Effector memory CD4-positive, alpha-beta T cell (primary cell): ENCODE data around the gene KCNQ1OT1.

Experiments
- DNase-seq, 3 donors: peaks; one replicate each; pipeline ENCODE4 v3.0.0-alpha.2; 2020
- H3K27ac ChIP-seq: 2 replicates; pipeline ENCODE4 v1.7.0; 2013; ENCODE audit warnings: mild to moderate bottlenecking, low read length, moderate library complexity; ENCODE audit not compliant: insufficient read depth, poor library complexity, severe bottlenecking
- H3K27me3 ChIP-seq: replicated peaks from 2 replicates; pipeline ENCODE4 v1.7.0; 2013; ENCODE audit warnings: mild to moderate bottlenecking, low read length; ENCODE audit not compliant: insufficient read depth, control insufficient read depth, poor library complexity, severe bottlenecking
- H3K36me3 ChIP-seq: 2 replicates; pipeline ENCODE4 v1.7.0; 2013; ENCODE audit warnings: mild to moderate bottlenecking, low read length, moderate library complexity; ENCODE audit not compliant: control insufficient read depth, insufficient read depth
- H3K4me1 ChIP-seq: 2 replicates; pipeline ENCODE4 v1.7.0; 2013; ENCODE audit warnings: low read length, mild to moderate bottlenecking; ENCODE audit not compliant: control insufficient read depth, insufficient read depth, poor library complexity, severe bottlenecking
- H3K4me3 ChIP-seq: 2 replicates; pipeline ENCODE4 v1.7.0; 2013; ENCODE audit warnings: low read length, low read depth, mild to moderate bottlenecking; ENCODE audit not compliant: insufficient read depth, poor library complexity, severe bottlenecking
- H3K9me3 ChIP-seq: 2 replicates; pipeline ENCODE4 v1.7.0; 2013; ENCODE audit warnings: mild to moderate bottlenecking, low read length, moderate library complexity; ENCODE audit not compliant: control insufficient read depth

KCNQ1OT1 gene

DNA sequence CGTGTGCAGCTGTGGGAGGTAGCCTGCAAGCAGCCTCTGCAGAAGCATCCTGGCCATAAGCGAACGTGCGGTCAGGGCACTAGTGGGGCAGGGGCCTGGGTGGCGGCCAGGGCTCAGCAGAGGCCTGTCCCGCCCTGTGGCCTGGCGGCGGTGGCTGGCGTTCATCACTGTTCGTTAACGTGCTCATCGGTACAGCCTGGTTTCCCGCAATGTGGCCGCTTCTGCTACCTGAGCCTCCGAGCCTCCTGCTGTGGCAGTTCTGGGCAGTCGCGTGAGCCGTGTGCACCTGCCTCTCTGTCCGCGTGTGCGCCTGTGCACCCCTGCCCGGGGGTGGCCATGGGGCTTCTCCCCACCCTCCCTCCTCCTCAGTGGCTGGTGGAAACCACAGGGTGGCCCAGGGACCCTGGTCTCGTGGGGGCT, 117.9 kb downstream of the KCNQ1OT1 start:
- no peak for DNase-seq
- no peaks in the 10 kb centered on the region for H3K27me3 ChIP-seq
- H3K27ac ChIP-seq: no peak overlapping the region
- no peak overlapping the region for H3K4me3 ChIP-seq
- H3K4me1 ChIP-seq: no peaks in the 10 kb centered on the region
- no peaks in the 10 kb centered on the region for H3K9me3 ChIP-seq
- H3K36me3 ChIP-seq: peaks cover 5% of the 10 kb centered on the region

DNA sequence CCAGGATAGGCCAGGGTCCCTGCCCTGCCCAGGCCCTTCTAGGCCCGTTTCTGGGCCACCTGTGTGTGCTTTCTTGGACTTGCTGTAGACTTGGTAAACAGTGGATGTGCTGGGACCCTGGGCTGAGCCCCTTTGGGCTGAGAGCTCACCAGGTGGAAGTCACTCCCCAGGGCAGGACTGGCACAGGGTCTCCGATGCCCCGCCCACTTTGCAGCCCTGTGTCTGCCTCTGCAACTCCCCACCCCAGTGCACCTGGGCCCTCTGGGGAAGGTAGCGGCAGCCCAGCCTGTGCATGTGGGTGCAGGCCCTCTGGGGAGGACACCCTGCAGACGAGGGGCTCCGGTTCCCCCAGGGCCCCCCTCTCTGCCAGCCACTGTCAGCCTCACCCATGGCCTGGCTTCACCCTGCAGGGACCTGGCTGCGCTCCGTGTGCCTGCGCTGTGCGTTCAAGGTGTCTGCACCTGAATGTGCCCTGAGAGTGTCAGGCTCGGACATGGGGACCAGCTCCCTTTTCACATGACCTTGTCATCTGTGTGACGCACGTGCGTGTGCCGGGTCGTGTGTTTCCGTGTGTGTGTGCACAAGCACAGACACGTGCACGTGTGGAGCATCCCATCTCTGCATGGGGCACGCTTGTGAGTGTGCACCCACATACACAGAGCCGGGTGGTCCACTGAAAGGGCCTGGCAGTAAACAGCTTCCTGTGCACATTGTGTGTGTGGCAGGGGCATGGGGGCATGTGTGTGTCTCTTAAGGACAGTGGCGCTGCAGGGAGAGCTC, 118.5 kb downstream of the KCNQ1OT1 start:
- no peak for DNase-seq
- Histone ChIP-seq H3K9me3 (no peaks in the 10 kb centered on the region), H3K4me3 (no peak overlapping the region), H3K36me3 (peaks cover 5% of the 10 kb centered on the region), H3K27me3 (no peaks in the 10 kb centered on the region), H3K27ac (no peak overlapping the region), H3K4me1 (no peaks in the 10 kb centered on the region)

DNA sequence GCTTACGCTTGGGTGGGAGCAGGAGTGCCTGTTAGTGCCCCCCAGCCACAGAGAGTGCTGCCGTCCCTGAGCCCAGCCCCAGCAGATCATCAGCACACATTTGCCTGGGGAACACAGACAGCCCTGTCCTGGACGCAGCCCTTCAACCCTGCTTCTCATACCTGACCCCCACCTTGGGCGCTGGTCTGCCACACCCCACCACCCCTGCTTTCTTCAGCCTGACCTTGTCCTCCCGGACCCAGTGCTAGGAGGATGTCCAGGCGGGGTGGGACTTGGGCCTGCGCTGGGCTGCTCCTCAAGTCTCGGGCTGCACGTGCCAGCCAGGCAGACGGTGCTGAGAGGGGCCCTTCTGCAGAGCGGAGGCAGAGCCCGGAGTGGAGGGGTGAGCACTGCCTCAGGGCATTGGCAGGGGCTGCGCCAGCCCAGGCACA, 119.2 kb downstream of the KCNQ1OT1 start:
- Histone ChIP-seq H3K27ac (no peak overlapping the region), H3K9me3 (no peaks in the 10 kb centered on the region), H3K4me1 (no peaks in the 10 kb centered on the region), H3K4me3 (no peak overlapping the region), H3K27me3 (no peaks in the 10 kb centered on the region), H3K36me3 (peaks cover 5% of the 10 kb centered on the region)
- no peak for DNase-seq

DNA sequence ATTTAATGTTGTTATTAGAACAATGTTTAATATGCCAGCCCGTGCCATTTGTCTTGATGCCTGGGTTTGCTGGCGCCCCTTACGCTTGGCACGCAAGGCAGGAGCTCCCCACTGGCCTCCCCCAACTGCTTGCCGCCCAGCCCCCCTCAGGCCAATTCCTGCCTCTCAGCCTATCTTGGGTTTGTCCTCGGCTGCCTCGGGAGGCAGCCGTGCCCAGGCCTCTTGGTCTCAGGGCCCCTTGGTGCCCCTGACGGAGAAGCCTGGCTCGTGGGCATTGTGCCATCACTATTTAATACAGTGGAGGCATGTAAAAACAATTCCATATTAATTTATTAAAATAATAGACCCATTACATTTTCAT, 119.8 kb downstream of the KCNQ1OT1 start:
- Histone ChIP-seq H3K27me3 (no peaks in the 10 kb centered on the region), H3K4me1 (no peaks in the 10 kb centered on the region), H3K27ac (no peak overlapping the region), H3K9me3 (no peaks in the 10 kb centered on the region), H3K4me3 (no peak overlapping the region), H3K36me3 (peaks cover 3% of the 10 kb centered on the region)
- DNase-seq: no peak

DNA sequence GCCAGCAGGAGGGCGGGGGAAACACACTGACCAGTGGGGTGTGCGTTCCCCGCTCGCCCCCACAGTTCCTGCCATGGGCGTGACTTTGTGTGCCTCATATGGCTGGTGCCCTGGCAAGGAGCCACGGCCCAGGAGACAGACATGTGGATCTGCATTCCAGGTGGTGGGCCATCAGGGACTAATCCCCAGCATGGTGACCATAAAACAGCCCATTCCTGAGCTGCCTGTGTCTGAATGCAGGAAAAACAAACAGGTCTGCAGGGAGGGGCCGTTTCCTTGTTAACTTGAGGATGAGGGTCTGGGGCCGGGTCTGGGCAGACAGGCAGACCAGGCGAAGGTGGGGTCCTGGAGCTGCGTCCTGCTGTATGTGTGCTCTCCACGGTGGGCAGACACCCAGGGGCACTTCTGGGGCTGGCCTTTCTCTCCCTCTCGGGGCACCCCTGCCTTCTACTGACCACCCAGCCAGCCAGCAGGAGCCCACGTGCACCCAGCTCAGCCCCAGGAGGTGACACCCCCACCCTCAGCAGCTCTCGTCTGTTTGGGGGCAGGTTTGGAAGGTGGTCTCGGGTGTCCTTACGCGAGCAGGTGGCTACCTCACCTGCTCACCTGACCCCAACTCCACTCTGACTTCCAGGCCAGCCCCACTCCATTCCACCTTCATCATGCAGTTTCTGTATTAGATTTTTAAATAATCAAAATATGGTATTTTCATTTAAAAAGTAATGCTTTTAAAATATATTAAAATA, 120.3 kb downstream of the KCNQ1OT1 start:
- no peaks in the 10 kb centered on the region for H3K27me3 ChIP-seq
- H3K4me1 ChIP-seq: no peaks in the 10 kb centered on the region
- H3K27ac ChIP-seq: no peak overlapping the region
- H3K36me3 ChIP-seq: peaks cover 7% of the 10 kb centered on the region
- no peak for DNase-seq
- no peaks in the 10 kb centered on the region for H3K9me3 ChIP-seq
- H3K4me3 ChIP-seq: no peak overlapping the region

DNA sequence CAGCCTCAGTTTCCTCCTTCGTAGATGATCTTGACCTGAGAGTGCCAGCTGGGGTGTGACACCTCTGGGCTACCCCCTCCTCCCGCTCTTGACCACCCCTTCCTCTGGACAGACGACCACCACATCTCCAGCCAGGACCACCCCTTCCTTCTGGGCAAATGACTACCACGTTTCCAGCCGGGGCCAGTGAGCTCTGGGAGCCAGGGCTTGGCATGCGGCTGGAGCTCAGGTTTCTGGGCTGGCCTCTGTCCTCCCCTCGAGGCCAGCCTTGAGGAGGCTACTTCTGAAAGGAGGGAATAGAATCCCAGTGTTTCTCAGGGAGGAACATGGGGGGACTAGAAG, 120.9 kb downstream of the KCNQ1OT1 start:
- DNase-seq: no peak
- no peaks in the 10 kb centered on the region for H3K9me3 ChIP-seq
- H3K27ac ChIP-seq: no peak overlapping the region
- H3K4me3 ChIP-seq: no peak overlapping the region
- no peaks in the 10 kb centered on the region for H3K4me1 ChIP-seq
- no peaks in the 10 kb centered on the region for H3K27me3 ChIP-seq
- H3K36me3 ChIP-seq: peaks cover 7% of the 10 kb centered on the region

DNA sequence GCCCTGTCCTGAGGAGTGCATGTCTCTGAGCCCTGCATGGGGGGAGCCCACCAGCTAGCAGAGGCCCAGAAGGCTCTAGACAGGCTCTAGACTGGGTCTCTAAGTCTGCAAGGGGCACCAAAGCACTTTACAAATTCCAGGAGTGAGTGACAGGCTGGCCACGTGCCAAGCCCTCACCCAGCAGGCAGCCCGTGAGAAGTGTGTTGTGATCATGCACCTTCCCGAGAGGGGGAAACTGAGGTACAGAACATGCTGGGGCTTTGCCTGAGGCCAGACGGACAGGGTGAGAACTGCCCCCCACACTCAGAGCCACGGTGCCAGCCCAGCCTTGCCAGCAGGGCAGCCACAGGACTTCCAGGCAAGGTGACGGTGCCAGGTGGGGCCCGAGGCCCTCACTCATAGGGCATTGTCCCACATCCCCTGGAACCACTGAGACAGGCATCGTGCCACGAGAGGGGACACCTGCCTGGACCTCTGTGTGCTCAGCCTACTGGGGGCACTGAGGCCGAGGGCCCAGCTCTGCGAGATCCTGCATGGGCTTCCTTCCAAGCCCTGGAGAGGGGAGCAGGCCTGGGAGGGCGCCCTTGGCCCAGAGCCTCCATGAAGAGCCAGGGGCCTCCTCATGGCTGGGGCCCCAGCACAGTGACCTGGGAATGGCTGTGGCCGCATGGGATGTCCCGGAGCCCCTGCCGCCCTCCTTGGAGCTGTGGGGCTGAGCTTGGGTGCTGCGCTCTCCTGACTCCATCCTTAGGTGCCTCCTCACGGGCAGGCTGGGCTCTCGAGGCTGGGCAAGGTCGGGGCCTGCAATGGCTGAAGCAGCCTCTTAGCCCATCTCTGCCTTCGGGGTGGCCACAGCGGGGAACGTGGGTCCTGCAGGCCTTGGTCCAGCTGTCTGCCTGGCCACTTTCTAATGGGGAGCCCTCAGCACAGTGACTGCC, 121.5 kb downstream of the KCNQ1OT1 start:
- Histone ChIP-seq H3K4me3 (no peak overlapping the region), H3K27me3 (no peaks in the 10 kb centered on the region), H3K4me1 (no peaks in the 10 kb centered on the region), H3K9me3 (no peaks in the 10 kb centered on the region), H3K27ac (no peak overlapping the region), H3K36me3 (peaks cover 7% of the 10 kb centered on the region)
- DNase-seq: no peak

DNA sequence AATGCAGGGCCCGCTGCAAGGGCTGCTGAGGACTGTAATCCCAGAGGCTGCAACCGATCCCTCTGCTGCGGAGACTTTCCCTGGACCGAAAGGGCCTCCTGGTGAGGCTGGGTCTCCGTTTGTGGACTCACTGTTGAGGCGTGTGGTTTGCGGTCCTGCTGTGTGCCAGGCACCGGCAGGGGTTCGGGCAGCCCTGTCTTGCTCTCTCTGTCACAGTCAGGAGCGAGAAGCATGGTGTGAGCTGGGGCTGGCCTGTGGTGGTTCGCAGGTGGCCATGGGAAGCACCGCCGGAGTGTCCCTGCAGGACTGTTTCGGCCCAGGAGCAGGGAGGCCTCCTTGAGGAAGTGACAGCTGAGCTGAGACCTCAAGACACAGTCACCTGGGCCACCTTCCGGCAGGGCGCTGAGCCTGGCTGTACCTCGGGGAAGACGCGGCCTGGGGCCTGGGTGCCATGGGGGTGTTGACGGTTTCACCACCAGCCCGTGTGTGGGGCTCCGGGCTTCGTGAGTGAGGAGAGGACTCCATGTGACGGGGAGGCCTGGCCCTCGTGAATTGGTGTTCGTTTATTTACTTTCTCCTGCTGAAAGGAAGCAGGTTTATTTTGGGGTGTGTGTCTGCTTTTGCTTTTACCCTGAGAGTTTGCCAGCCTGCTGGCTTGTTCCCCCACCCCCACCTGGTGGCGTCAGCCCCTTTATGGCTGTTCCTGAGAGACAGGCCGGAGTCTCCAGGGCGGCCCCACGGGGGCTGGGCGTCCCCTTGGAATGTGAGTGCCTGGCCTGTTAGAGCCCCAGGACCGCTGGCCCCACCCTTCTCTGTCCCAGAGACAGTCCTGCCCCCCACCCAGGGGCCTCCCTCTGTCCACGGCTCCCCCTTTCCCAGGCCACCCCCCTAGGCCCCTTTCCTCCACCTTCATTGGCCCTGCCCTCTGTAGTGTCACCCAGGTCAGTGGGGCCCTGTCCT, 122.5 kb downstream of the KCNQ1OT1 start:
- Histone ChIP-seq H3K9me3 (no peaks in the 10 kb centered on the region), H3K4me3 (no peak overlapping the region), H3K27me3 (no peaks in the 10 kb centered on the region), H3K27ac (no peak overlapping the region), H3K36me3 (peaks cover 7% of the 10 kb centered on the region), H3K4me1 (no peaks in the 10 kb centered on the region)
- DNase-seq: no peak

DNA sequence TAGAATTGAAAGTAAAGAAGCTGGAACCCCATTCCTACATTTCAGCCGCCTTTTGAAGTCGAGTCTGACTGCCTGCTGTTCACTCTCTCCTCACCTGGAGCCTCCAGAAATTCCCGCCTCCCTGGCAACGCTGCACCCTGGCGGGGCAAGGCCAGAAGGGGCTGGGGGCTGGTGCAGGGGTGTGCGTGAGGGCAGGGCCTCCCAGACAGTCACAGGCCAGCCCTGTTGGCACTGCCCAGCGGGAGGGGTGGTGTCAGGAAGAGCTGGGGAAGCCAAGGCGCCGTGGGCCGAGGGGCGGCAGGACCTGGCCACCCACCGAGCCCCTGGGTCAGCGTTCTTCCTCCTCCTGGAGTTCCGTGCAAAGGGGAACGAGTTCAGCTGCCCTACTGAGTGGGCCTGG, 123.2 kb downstream of the KCNQ1OT1 start:
- peaks cover 7% of the 10 kb centered on the region for H3K36me3 ChIP-seq
- H3K27ac ChIP-seq: no peak overlapping the region
- no peak overlapping the region for H3K4me3 ChIP-seq
- no peak for DNase-seq
- H3K27me3 ChIP-seq: no peaks in the 10 kb centered on the region
- H3K4me1 ChIP-seq: no peaks in the 10 kb centered on the region
- no peaks in the 10 kb centered on the region for H3K9me3 ChIP-seq
